HCEC 1CT (cell line): Measurements from ENCODE around the gene POLRMT.
"Not testable (repeated sequence)": the region's sequence is repeated elsewhere in the genome, so short reads cannot be mapped to it uniquely, and the experiment has no call there.

ENCODE experiments used
- DNase-seq: peaks from one replicate; pipeline ENCODE4 v3.0.0-alpha.2; 2017

Gene POLRMT

DNA sequence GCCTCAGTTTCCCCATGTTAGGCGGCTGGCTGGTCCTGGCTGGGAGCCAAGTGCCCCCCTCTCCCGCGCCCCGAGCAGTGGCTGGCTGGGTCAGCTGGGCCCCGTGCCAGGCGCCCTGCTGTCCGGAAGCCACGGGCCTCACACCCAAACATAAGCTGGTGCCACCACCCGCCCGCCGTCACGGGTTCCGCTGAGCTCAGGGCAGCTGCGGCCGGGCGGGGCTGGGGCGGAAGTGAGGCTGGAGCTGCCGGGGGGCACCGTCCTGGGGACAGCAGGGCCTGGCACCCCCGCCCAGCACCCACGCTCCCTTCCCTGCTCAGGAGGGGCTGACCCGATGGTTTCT lies 24.4 kb downstream of the POLRMT start:
- DNase-seq, result no peak

DNA sequence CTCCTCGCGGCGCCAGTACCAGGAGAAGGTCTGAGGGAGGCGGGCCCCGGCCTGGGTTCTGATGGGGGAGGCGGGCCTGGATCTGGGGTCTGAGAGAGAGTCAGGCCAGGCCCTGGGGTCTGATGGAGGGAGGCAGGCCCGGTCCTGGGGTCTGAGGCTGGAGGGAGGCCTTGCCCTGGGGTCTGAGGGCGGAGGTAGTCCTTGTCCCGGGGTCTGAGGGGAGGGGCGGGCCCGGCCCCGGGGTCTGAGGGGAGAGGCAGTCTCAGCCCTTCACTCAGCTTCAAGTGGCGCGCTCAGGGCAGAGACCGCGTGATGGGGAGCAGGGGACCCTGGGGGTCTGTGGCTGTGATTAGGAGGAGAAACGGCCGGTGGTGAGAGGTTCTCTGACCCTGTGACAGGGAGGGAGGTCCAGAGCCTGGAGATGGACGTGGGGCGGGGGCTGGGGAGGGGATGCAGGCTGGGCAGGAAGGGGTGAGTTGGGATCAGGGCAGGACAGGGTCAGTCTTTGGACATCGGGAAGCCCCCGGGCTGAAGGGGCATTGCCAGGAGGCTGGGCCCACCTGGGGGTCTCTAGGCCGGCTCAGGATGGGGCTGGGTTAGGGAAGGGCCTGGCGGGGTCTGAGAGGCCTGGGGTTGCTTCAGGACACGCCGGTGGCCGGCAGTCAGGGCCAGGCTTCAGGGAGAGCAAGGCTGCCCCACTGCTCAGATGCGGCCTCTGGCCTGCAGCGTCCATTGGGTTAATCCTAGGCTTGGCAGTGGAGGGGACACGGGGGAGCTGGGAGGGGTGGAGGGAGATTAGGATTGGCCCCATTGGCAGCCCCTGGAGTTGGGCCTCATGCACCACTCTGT lies 25.0 kb downstream of the POLRMT start:
- no peak for DNase-seq

DNA sequence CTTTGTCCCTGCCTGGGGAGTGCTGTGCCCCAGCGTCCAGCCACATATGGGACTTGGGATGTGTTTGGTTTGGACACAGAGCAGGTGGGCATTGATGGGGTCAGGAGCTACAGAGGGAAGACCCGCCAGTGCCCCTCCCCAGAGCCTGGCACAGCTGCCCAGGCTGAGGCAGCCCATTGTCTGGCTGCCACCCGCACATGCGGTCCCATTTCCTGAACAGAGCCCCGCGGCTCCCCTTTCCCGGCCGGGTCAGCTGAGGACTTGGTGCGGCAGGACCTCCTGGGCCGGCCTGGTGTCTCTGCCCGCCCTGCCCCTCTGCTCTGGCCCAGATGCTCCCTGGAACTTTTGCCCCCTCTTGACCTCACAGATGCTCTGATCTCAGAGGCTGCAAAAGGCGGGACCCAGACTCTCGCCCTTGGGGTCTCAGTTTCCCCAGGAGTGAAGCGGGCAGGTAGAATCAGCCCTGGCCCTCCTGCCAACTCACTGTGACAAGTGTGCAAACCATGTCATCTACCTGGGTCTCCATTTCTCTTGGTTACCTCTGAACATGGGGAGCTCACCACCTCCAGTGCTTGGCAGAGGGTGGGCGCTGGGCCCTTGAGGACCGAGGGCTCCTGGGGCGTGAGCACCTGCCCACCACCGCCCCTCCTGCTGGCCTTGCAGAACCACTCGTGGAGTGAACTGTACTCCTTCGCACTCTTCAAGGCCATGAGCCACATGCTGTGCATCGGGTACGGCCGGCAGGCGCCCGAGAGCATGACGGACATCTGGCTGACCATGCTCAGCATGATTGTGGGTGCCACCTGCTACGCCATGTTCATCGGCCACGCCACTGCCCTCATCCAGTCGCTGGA lies 25.8 kb downstream of the POLRMT start:
- no peak for DNase-seq

DNA sequence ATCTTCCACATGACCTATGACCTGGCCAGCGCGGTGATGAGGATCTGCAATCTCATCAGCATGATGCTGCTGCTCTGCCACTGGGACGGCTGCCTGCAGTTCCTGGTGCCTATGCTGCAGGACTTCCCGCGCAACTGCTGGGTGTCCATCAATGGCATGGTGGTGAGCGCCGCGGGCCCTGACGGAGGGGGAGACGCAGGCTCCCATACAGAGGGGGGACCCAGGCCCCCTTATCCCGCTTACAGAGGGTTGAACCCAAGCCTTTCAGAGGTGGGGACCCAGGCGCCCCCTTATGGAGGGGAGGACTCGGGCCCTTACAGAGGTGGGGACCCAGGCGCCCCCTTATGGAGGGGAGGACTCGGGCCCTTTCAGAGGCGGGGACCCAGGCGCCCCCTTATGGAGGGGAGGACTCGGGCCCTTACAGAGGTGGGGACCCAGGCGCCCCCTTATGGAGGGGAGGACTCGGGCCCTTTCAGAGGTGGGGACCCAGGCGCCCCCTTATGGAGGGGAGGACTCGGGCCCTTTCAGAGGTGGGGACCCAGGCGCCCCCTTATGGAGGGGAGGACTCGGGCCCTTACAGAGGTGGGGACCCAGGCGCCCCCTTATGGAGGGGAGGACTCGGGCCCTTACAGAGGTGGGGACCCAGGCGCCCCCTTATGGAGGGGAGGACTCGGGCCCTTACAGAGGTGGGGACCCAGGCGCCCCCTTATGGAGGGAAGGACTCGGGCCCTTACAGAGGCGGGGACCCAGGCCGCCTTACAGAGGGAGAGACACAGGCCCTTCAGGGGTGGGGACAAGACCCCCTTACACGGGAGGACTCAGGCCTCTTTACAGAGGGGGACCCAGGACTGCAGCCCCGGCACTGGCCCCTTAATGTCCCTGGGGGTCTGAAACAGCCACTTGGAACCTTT lies 28.0 kb downstream of the POLRMT start:
- not testable (repeated sequence) for DNase-seq

DNA sequence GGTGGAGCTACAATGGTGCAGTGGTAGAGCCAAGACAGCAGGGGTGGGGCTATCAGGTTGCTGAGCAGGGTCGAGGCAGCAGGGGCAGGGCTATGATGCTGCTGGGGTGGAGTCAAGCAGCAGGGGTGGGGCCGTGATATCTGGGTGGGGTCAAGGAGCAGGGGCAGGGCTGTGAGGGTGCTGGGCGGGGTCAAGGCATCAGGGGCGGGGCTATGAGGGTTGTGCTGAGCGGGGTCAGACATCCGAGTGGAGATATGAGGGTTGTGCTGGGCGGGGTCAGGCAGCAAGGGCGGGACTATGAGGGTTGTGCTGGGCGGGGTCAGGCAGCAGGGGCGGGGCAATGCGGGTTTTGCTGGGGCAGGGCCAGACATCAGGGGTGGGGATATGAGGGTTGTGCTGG lies 29.0 kb downstream of the POLRMT start:
- no peak for DNase-seq

DNA sequence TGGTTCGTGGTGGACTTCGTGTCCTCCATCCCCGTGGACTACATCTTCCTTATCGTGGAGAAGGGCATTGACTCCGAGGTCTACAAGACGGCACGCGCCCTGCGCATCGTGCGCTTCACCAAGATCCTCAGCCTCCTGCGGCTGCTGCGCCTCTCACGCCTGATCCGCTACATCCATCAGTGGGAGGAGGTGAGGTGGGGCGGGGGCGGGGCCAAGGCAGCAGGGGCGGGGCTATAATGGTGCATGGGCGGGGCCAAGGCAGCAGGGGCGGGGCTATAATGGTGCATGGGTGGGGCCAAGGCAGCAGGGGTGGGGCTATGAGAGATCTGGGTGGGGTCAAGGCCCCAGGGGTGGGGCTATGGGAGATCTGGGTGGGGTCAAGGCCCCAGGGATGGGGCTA lies 29.6 kb downstream of the POLRMT start:
- not testable (repeated sequence) for DNase-seq

DNA sequence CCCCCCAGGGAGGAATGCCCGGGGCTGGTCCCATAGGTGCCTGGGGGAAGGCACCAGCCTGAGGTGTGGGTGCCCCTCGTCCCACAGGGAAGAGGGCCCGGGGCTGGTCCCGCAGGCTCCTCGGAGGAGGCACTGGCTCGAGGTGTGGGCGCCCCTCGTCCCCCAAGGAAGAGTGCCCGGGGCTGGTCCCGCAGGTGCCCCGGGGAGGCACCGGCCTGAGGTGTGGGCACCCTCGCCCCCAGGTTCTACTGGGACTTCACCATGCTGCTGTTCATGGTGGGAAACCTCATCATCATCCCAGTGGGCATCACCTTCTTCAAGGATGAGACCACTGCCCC lies 30.1 kb downstream of the POLRMT start:
- DNase-seq, result not testable (repeated sequence)

DNA sequence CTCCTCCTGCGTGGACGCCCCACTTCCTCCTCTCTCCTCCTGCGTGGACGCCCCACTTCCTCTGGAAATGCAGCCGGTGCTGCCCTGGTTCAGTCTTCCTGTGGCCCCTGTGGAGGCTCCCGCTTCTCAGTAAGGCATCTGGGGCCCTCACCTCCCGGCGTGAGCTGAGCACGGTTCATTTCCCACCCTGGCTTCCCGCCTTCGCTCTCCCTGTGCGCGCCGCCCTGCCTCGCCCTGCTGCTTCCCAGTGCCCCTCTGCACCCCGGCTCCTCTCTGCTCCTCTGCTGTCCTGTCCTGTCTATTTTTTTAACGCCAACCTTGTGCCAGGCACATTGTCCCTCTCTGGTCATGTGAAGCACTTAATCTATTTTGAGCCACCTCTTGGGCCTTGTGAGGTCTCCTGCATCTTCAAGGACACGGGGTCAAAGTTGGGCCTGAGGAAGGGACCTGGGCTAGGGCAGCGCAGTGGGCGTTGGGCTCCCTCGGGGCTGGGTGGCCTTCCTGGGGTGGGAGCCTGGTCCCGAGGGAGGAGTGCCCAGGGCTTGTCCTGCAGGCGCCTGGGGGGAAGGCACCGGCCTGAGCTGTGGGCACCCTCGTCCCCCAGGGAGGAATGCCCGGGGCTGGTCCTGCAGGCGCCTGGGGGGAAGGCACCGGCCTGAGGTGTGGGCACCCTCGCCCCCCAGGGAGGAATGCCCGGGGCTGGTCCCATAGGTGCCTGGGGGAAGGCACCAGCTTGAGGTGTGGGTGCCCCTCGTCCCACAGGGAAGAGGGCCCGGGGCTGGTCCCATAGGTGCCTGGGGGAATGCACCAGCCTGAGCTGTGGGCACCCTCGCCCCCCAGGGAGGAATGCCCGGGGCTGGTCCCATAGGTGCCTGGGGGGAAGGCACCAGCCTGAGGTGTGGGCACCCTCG lies 30.7 kb downstream of the POLRMT start:
- no peak for DNase-seq

DNA sequence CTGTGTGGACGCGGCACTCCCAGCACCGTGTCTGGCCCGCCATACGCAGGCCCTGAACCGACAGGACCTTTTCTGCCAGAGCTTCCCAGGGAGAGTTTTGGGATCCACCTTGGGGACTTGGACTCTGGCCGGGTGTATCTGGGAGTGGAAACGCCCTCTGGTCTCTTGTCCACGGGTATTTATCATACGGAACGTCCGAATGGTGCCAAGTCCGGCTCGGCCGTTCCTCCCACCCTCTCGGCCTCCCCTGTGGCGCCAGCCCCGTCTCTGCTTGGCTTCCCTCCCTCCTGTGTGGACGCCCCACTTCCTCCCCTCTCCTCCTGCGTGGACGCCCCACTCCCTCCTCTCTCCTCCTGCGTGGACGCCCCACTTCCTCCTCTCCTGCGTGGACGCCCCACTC lies 31.5 kb downstream of the POLRMT start:
- DNase-seq, result no peak

DNA sequence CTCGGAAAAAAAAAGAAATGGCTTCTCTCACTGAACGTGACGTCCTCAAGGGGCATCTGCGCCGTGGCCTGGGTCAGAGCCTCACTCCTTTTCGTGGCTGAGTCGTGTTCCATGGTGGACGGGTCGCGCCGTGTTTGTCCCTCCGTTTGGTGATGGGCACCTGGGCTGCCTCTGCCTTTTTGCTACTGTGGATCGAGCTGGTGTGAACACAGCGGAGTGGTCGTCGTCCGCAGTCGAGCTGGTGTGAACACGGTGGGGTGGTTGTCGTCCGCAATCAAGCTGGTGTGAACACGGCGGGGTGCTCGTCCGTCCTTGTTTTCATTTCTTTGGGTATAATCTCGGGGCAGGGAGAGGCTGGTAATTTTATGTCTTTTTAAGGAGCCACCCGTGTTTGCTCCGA lies 32.0 kb downstream of the POLRMT start:
- DNase-seq, result no peak

DNA sequence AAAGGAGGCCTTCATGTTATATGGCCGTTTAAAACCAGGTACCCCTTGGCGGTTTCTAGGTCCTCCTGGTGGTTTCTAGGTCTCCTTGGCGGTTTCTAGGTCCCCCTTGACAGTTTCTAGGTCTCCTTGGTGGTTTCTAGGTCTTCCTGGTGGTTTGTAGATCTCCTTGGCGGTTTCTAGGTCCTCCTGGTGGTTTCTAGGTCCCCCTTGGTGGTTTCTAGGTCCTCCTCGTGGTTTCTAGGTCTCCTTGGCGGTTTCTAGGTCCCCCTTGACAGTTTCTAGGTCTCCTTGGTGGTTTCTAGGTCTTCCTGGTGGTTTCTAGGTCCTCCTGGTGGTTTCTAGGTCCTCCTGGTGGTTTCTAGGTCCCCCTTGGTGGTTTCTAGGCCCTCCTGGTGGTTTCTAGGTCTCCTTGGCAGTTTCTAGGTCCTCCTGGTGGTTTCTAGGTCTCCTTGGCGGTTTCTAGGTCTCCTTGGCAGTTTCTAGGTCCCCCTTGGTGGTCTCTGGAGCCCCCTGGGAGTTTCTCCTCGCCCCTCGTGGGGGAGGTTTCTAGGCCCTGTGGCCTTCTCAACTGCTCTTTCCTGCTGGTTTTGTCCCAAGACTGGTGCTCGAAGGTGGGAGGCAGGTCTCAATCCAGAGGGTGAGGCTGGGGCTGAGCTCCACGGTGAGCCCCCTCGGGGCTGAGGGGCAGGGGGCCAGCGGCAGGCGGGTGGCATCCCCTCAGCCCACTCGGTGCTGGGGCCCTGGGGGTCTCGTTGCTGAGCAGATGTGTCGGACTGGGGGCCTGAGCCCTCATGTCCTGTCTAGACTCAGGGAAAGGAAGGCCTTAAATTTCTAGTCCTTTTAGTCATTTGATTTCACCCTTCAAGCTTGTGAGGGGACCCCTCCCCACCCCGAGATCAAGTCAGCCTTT lies 35.7 kb downstream of the POLRMT start:
- DNase-seq, result no peak

DNA sequence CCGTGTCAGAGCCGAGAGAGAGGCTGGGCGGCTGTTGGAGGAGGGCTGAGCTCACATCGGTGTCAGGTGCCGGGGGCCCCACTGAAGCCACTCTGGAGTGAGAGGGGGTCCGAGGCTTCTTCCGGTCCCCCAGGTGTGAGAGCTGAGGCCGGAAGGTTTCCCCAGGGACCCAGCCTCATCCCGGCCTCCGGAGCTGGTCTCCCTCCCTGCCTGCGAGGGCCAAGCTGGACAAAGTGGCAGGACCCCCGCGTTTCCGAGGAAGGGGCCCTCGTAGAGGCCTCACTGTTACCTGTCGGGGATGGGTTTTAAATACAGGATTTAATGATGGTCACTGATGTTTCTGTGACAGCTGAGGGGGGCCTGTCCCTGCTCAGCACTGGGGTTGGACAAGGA lies 37.1 kb downstream of the POLRMT start:
- DNase-seq, result no peak

DNA sequence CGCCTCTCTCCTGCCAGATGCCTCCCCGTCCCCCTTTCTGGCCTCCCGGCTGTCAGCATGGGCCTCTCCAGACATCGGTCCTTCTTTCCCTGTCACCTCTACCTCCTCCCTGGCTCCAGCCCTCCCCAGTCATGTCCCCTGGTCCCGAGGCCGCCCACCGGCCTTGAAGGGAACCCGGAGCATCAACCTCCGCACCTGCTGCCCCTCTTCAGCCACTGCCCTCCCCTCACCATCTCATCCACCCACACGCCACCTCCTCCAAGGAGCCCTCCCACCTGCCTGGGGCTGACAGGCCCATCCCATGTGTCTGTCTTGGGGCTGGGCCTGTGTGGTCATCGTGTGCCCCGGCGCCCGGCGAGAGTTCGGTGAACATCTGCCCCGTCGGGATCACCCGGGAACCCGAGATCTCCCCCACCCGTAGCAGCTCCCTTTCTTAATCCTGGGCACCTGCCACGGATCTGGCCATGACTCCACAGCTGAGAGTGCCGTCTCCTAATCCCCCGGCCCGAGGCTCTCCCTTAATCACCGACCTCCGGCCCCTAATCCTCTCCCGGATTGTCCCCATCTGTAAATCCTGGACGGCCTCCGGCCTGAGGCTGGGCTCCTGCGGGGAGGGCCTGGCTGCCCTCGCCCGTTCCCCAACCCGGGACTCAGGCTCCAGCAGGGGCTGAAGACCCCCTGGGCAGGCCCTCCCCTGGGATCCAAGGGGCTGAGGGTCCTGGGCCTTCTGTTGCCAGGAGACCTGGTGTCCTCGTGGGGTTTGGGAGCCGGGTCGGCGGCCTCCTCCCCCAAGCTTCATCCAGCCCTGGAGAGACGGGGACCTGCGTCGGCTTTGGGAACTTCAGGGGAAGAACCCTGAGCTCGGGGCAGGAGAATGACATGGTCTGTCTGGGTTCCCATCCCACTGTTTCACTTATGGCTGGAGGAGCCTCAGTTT lies 37.7 kb downstream of the POLRMT start:
- DNase-seq, result no peak

DNA sequence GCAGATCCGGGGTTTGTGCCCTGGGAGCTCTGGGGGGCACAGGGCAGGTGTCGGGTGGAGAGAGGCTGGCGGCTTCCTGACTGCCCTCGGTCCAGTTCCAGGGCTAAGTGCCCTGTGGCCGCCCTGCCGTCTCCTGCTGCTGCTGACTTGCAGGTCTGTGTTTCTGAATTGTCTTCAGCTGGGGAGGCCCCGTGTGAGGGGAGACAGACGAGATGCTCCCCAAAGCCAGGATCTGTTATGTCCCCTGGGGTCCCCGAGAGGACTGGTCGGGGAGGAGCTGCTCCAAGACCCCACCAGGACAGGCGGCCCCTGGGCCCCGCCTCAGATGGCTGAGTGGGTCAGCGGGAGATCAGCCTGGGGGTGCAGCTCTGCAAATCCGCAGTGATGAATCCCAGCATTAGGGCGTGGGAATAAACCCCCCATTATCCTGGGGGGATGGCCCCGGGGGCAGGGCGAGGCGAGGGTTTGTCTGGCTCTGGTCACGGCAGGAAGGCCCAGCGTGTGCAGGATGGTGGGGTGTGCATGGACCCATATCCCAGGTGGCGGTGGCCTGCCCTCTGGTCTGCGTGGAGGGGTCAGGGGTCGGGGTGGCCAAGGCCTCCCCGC lies 39.0 kb downstream of the POLRMT start:
- no peak for DNase-seq

DNA sequence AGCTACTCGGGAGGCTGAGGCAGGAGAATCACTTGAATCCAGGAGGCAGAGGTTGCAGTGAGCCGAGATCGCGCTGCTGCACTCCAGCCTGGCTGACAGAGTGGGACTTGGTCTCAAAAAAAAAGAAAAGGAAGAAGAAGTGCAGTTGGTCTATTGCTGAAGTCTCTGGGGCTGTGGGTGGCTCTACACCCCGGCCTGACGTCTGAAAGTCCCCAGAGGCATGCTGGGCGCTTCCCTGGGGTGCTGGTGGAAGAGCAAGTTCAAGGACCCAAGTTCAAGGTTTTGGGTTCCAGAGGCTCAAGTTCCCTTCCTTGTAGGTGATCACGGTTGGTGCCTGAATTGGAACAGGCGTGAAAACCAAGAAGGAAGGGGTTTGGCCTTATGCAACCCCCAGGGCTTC lies 39.8 kb downstream of the POLRMT start:
- DNase-seq, result no peak

DNA sequence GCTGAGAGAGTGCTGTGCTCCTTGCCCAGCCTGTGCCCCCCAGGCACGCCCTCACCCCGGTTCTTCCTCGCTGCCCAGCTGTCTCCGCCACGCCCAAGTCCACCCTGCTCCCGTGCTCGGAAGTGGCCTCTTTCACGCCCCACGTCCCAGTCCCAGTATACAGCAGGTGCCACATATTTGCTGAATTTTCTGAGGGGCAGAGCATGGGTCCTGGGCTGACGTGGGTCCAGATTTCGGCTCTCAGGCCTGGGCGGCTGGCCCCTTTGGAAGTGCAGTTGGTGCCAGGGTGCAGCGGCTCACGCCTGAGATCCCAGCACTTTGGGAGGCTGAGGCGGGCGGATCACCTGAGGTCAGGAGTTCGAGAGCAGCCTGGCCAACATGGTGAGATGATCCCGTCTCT lies 40.3 kb downstream of the POLRMT start:
- no peak for DNase-seq

DNA sequence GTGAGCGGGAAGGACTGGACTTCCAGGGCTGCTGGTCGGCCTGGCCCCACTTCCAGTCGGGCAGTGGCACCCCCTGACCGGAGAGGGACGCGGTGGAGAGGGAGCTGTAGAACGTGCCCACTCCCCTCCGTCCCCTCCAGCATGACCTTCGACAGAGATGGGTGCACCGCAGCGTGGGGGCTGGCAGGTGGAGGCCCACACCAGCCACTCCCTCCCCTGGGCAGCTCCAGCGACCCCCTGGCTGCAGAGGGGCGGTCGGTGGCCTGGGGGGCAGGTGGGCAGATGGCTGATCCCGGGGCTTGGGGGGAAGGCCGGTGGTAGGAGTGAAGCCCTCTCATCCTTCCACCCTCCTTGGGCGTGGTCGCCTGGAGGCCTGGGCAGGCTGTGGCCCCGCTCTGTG lies 41.2 kb downstream of the POLRMT start:
- no peak for DNase-seq

DNA sequence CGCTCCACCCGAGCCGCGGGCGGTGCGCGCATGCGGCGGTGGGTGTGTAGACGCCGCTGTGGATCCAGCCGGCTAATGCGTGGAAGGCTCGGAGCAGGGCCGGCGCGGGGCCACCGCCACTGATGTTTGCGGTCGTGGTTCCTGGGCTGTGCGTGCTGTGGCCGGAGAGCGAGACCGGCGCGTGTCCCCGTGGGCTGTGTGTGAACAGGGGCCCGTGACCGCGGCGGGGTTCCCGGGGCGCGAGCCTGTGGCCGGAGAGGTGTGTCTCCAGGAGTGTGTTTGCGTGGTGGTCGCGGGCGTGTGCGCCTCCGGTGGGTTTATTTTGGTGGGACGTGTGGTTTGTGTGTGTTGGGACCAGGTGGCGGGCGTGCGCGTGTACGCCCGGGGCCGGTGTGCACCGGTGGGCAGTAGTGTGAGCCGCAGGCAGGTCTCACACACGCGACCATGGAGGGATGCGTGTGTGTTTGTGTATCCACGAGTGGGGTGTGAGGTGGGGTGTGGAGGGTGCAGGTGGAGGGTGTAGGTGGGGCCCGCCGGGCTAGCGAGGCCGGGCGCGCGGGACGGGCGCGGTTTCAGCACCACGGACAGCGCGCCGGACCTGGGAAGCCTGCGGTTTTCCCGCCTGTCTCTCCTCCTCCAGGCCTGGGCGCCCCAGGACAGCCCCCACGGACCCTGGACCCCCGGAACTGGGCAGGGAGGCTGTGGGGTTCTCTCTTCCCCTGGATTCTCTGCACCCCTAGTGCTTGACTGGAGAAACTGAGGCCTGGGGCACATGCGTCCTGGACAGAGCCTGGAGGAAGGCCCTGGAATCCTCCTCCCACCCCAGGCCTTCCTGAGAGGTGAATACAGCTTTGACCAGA lies 42.0 kb downstream of the POLRMT start:
- no peak for DNase-seq

DNA sequence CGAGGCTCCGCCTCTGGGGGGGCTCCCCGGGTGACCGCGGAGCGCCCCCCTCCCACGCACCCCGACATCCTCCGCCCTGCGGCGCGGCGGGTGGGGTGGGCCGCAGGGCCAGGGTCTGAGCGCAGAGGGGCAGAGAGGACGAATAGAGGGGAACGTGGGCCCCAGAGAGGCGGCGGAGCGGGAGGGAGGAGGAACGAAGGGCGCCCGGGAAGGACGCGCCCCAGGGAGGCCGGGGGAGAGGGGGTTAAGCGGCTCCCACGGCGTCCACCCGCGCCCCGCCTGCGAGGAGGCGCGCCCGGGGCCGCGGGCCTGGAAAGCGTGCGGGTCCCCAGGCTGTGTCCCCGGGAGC lies 42.6 kb downstream of the POLRMT start:
- no peak for DNase-seq
